ENCODE results near the gene CMTM6.

GRCh38 chr3:32508711-32509110, 6.1 kb upstream of the CMTM6 start:
- TF ChIP-seq CTCF (IDR thresholded peaks at IDR 0.05; ENCODE audit: low read length) (no peak), EZH2 (IDR thresholded peaks at IDR 0.05; ENCODE audit: borderline replicate concordance, low read length) (no peak)
